GM13976 (cell line): ENCODE results near the gene MRPL9.
"Not testable (repeated sequence)": the region's sequence is repeated elsewhere in the genome, so short reads cannot be mapped to it uniquely, and the experiment has no call there.

ENCODE experiments used
- DNase-seq: peaks from one replicate; pipeline ENCODE4 v3.0.0; 2012; ENCODE audit warnings: low spot score
- in situ Hi-C: fragments of 300-500 bp; cut with MboI; formaldehyde crosslinking; loops from one replicate; pipeline ENCODE4 v1.12.0; 2022; ENCODE audit warnings: low sequenced_read_pairs, mixed read lengths, inconsistent platforms; ENCODE audit not compliant: unreplicated experiment
- TF ChIP-seq, protein P1 (sequence below): IDR thresholded peaks from 2 replicates; pipeline ENCODE4 v1.5.1; 2012; ENCODE audit warnings: borderline replicate concordance, mild to moderate bottlenecking; ENCODE audit not compliant: insufficient read depth; ENCODE audit errors: extremely low read depth, missing control alignments, control extremely low read depth

The MRPL9 gene

GRCh38 chr1:151775894-151776664 is 12.8 kb upstream of the MRPL9 start:
- DNase-seq, result no peak
- in situ Hi-C loops, result no loop called here
- TF ChIP-seq, protein P1, sequence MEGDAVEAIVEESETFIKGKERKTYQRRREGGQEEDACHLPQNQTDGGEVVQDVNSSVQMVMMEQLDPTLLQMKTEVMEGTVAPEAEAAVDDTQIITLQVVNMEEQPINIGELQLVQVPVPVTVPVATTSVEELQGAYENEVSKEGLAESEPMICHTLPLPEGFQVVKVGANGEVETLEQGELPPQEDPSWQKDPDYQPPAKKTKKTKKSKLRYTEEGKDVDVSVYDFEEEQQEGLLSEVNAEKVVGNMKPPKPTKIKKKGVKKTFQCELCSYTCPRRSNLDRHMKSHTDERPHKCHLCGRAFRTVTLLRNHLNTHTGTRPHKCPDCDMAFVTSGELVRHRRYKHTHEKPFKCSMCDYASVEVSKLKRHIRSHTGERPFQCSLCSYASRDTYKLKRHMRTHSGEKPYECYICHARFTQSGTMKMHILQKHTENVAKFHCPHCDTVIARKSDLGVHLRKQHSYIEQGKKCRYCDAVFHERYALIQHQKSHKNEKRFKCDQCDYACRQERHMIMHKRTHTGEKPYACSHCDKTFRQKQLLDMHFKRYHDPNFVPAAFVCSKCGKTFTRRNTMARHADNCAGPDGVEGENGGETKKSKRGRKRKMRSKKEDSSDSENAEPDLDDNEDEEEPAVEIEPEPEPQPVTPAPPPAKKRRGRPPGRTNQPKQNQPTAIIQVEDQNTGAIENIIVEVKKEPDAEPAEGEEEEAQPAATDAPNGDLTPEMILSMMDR, result no peak

DNA sequence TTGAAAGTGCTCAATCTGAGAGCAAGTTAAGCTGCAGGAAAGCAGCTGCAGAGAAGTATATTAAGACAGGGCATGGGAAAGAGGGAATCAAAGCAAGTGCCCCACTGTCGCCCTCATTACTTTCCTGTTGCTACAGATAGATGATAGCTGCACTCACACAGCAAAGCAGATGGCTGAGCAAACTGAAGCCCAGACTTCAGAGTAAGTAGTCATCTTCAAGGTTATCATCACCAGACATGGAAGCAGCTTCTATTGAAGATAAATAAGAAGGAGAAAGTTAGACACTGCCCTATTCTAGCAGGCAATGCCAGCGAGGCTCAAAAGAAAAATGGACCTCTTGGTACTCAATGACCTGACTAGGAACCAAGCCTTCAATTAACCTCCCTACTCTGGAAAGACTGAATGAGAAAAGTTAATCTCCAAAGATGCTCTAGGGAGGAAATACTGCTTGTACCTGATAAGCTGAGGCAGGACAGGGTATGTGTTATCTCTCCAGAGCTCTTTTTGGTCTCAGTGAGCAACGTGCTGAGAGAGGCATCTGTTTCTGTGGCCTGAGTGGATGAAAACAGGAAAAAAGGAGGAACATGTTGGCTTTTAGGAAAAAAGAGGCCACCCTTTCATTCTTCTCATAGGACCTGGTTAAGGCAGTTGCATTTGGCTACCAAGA is 11.1 kb upstream of the MRPL9 start:
- TF ChIP-seq, protein P1, result no peak
- in situ Hi-C loops, result no loop called here
- DNase-seq, result no peak

GRCh38 chr1:151773702-151774101 is 10.4 kb upstream of the MRPL9 start:
- TF ChIP-seq, protein P1, result no peak
- no peak for DNase-seq
- in situ Hi-C loops, result no loop called here

DNA sequence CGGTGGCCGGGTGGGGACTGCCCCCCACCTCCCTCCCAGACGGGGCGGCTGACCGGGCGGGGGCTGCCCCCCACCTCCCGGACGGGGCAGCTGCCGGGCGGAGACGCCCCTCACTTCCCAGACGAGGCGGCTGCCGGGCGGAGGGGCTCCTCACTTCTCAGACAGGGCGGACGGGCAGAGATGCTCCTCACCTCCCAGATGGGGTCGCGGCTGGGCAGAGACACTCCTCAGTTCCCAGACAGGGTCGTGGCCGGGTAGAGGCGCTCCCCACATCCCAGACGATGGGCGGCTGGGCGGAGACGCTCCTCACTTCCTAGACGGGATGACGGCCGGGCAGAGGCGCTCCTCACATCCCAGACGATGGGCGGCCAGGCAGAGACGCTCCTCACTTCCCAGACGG is 6.0 kb upstream of the MRPL9 start:
- DNase-seq, in situ Hi-C loops: not testable (repeated sequence)

GRCh38 chr1:151768351-151769066 is 5.2 kb upstream of the MRPL9 start:
- not testable (repeated sequence) for DNase-seq

DNA sequence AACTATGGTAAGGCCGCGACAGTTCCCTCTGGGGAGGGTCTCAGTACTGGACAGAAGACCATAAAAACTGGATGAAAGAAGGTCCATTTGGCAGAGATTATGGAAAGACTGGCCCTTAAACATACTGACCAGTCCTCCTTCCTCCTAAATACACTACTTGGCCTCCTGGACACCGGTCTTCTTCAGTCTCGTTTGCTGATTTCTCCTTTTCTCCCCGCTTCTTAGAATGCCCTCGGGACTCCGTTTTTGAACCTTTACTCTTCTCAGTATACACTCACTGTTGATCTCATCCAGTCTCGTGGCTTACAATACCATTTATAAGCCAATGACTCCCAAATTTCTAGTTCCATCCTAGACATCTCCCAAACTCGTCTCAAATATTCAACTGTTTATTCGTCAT is 694 bp upstream of the MRPL9 start:
- DNase-seq, result no peak
- in situ Hi-C loops, result no loop called here
- TF ChIP-seq, protein P1, result no peak

More at GRCh38 chr1:151768351-151769066, 5.2 kb upstream of the MRPL9 start:
- in situ Hi-C loops, result not testable (repeated sequence)

DNA sequence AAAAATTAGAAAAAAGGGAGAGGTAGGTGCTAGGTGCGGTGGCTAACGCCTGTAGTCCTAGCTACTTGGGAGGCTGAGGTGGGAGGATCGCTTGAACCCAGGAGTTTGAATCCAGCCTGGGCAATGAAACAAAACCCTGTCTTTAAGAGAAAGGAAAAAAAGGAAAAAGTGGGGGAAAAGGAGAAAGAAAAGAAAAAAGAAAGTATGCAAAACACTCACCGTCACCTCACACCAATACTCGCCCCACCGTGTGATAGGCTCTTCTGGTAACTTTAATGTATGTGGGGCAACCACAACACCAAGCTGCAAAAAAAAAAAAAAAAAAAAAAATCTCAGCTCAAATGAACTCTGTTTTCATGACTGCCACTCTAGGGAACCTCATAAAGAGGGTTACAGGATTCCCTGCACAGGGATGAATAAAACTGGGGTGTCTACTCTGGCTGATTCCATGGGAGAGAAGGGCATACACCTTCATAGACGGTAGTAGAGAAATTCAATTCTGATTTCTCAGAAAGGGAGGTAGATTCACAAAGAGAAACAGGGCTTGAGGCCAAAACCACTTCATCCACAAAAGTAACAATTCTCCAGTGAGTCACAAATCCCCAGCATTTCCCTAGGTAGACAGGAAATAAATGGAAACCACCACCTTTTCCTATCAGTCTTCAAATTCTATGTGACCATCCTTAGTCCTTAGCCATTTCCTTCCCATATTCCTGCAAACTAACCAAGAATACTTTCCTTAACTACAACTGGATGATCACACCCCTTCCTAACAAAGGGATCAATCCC is 2.5 kb downstream of the MRPL9 start:
- in situ Hi-C loops, result no loop called here
- DNase-seq, result no peak
- TF ChIP-seq, protein P1, result no peak
